Bronchial epithelial cell (primary cell): ENCODE data around the gene BBOX1. TPM values are rescaled to one million over a fixed set of nuclear protein-coding genes. Genes with fewer than 3 reads are reported as not detected.
A peak's percentile ranks its signal among the peaks of the same experiment; 100 is the strongest.
"Not testable (repeated sequence)": the region's sequence is repeated elsewhere in the genome, so short reads cannot be mapped to it uniquely, and the experiment has no call there.

Source experiments
- DNase-seq: peaks from one replicate; pipeline ENCODE4 v3.0.0-alpha.2; 2010; ENCODE audit warnings: low read depth
- FAIRE-seq: peaks from 2 replicates; lab custom pipeline; 2011; peaks lifted over from hg19 to GRCh38; lab: Jason Lieb, UNC
- H3K27me3 ChIP-seq: 2 replicates; pipeline ENCODE4 v1.5.1; 2011; ENCODE audit warnings: low read length; ENCODE audit not compliant: control insufficient read depth, insufficient read depth
- H3K36me3 ChIP-seq: 2 replicates; pipeline ENCODE4 v1.5.1; 2011; ENCODE audit warnings: low read length; ENCODE audit not compliant: control insufficient read depth, insufficient read depth
- H3K4me3 ChIP-seq: 2 replicates; pipeline ENCODE4 v1.5.1; 2011; ENCODE audit warnings: mild to moderate bottlenecking, low read depth, low read length, control low read depth
- total RNA-seq: library from RNA; depleted of rRNA; stranded (reverse); fragments of >200 nt; gene quantifications from 2 replicates; pipeline ENCODE4 v1.2.1, GENCODE V29; 2014
- TF ChIP-seq, protein P1 (sequence below): IDR thresholded peaks from 2 replicates; pipeline ENCODE4 v1.5.1; 2011; ENCODE audit warnings: mild to moderate bottlenecking, moderate library complexity, low read length, control low read depth, inconsistent platforms; ENCODE audit not compliant: insufficient read depth, severe bottlenecking

Gene BBOX1
- total RNA-seq, 1 donor from 2014 or later: 1.3 TPM

DNA sequence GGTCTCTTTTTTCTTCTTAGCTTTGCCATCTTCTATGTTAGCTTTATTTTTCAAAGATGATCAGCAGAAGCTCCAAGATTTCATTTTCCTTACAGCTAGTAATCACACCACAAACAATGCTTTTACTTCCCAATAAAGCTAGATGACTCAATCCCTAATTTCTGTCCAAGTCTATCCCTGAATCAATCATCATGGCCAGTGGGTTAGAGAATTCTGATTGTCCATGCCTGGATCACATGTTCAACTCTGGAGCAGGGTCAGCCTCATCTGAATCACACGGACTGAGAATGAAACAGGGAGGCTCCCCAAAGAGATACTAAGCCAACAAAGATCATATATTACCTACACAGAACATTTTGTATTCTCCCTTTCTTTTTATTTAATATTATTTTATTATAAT, 79.6 kb downstream of the BBOX1 start:
- TF ChIP-seq, protein P1, sequence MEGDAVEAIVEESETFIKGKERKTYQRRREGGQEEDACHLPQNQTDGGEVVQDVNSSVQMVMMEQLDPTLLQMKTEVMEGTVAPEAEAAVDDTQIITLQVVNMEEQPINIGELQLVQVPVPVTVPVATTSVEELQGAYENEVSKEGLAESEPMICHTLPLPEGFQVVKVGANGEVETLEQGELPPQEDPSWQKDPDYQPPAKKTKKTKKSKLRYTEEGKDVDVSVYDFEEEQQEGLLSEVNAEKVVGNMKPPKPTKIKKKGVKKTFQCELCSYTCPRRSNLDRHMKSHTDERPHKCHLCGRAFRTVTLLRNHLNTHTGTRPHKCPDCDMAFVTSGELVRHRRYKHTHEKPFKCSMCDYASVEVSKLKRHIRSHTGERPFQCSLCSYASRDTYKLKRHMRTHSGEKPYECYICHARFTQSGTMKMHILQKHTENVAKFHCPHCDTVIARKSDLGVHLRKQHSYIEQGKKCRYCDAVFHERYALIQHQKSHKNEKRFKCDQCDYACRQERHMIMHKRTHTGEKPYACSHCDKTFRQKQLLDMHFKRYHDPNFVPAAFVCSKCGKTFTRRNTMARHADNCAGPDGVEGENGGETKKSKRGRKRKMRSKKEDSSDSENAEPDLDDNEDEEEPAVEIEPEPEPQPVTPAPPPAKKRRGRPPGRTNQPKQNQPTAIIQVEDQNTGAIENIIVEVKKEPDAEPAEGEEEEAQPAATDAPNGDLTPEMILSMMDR: no peak
- H3K27me3 ChIP-seq: no peaks in the 10 kb centered on the region
- H3K36me3 ChIP-seq: no peaks in the 10 kb centered on the region
- no peak overlapping the region for H3K4me3 ChIP-seq
- peak; percentile 3 for DNase-seq
- FAIRE-seq: no peak

GRCh38 chr11:27122001-27122400, 81.4 kb downstream of the BBOX1 start:
- Histone ChIP-seq H3K27me3 (no peaks in the 10 kb centered on the region), H3K4me3 (no peak overlapping the region), H3K36me3 (no peaks in the 10 kb centered on the region)
- TF ChIP-seq, protein P1: no peak
- DNase-seq: no peak
- no peak for FAIRE-seq

- Histone ChIP-seq H3K4me3 (no peak overlapping the region), H3K36me3 (no peaks in the 10 kb centered on the region), H3K27me3 (no peaks in the 10 kb centered on the region)
- TF ChIP-seq, protein P1: peak; percentile 31
- FAIRE-seq (no peak), DNase-seq (peak; percentile 61)
These were observed 84.1 kb downstream of the BBOX1 start for GRCh38 chr11:27124514-27125264.

DNA sequence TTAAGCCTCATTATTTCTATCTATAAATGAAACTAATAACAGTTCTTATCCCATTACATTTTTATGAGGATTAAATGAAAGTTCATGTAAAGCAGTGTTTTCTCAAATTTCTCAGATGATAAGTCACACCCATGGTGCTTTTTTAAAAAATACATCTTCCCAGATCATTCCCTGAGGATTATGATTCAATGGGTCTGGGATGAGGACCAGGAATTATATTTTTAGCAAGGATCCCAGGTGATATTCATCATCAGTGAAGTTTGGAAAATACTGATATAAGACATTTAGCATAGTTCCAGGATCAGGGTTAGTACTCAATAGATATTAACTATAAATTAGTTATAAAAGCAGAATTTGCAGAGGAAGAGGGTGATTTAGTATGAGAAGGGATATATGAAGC, 89.1 kb downstream of the BBOX1 start:
- H3K27me3 ChIP-seq: no peaks in the 10 kb centered on the region
- TF ChIP-seq, protein P1: no peak
- no peak for DNase-seq
- no peaks in the 10 kb centered on the region for H3K36me3 ChIP-seq
- FAIRE-seq: no peak
- H3K4me3 ChIP-seq: no peak overlapping the region

DNA sequence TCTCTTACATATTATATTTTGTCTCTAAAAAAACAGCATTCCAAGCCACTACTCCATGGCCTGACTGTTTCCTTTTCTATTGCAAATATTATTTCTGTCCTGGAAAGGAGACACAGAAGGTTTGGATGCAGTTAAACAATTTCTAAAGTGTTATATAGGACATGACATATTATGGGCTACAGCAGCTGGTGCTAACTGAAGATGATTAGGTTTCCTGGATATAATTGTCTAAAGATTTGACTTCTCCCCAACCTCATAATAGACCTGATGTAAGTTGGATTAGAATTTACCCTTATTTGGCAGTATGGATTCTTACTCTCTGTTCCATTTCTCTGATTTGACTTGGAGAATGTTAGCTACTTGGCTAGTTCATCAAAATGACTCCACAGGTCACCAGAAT, 90.2 kb downstream of the BBOX1 start:
- no peak for FAIRE-seq
- no peak overlapping the region for H3K4me3 ChIP-seq
- no peaks in the 10 kb centered on the region for H3K27me3 ChIP-seq
- DNase-seq: no peak
- H3K36me3 ChIP-seq: no peaks in the 10 kb centered on the region
- TF ChIP-seq, protein P1: no peak

DNA sequence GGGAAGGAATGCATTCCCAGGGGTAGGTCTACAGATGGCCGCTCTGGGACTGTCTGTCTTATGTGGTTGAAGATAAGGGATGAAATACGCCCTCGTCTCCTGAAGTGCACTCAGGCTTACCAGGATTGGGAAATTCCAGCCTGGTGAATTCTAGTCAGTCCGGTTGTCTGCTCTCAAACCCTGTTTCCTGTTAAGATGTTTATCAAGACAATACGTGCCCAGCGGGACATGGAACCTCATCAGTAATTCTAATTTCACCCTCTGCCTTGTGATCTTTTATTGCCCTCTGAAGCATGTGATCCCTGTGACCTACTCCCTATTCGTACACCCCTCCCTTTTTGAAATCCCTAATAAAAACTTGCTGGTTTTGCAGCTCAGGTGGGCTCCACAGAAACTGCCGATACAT, 95.3 kb downstream of the BBOX1 start:
- FAIRE-seq, H3K4me3 ChIP-seq, DNase-seq, H3K27me3 ChIP-seq, H3K36me3 ChIP-seq: not testable (repeated sequence)
